ENCODE measurements around the gene C12orf56. TPM values are rescaled to one million over a fixed set of nuclear protein-coding genes. Genes with fewer than 3 reads are reported as not detected.

The C12orf56 gene
- total and polyA plus RNA-seq, 9 of the 15 experiments (the other 6 are each of a cell fraction or from before 2014, with no cell fraction given): 0.40 to 4.8 (median 1.2) TPM

DNA sequence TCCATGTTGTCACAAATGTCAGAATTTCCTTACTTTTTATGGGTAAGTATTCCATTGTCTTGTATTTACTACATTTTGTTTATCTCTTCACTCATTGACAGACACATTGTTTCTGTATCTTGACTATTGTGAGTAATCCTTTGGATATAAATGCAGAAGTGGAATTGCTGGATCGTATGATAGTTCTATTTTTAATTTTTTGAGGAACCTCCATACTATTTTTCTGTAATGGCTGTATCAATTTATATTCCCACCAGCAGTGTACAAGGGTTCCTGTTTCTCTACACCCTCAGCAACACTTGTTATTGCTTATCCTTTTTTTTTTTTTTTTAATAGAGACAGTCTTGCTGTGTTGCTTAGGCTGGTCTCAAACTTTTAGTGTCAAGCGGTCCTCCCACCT, 164.9 kb downstream of the C12orf56 start (continued):
- TF ChIP-seq CTBP1 (IDR thresholded peaks at IDR 0.05; ENCODE audit: borderline replicate concordance): no peak

DNA sequence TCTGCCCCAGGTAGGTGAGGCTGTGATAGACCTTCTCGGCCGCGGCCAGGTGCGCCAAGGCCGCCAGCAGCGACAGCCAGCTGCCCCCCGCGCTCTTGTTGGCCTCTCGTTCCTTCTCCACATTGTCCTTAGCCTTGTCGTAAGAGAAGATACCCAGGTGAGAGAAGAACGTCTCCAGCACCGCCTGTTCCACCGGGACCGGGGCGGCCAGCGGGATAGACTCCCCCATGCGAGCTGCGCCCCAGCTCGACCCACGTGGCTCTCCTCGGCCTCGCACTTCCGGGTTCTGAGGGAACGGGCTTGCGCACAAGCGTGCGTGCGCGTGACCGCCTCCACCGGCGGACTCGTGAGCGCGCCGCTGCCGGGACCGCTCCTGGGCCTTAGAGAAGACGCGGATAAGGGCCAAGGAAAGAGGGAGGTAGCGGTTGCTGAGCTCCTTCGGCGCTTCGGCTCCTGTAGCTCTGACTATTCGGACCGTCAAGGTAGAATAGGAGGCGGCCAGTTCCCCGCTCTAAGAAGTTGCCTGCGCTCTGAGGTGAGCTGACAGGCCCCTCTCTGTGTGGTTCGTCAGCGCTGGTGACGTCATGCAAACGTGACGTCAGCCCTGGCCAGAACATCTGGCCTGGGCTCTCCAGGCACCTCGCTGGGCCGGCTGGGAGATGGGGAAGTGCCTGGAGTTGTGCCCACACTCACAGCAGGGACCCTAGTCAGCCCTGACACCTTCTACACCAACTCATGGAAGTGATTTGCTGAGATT, 168.4 kb downstream of the C12orf56 start, which contains the start of gene KICS2:
TSS of gene KICS2 (minus strand) at position 288 of the 757 bp plus-strand sequence. CDS start at position 229, 59 bp downstream.
- peaks cover 0 to 2% of the 10 kb centered on the region in 2 experiments; a peak in 1 of 5 replicates for H3K27me3 ChIP-seq (ENCODE audit: control insufficient read depth in 2 of 2, insufficient read depth in 2 of 2, low read length in 2 of 2)
- DNase-seq (ENCODE audit: extremely low read depth in 1 of 4, low spot score in 3 of 4) (peak; percentile 92 to 96 (median 92)), FAIRE-seq (peak; percentile 87), ATAC-seq (peak; percentile 86)
- H3K27ac ChIP-seq (ENCODE audit: extremely low read depth, low read depth, low read length): peak within 1 kb of the TSS; percentile 77
- H3K9ac ChIP-seq (ENCODE audit: insufficient read depth in 1 of 2, low read depth in 2 of 2, low read length in 2 of 2): peak within 1 kb of the TSS; percentile 77 to 96
- H3K4me3 ChIP-seq: peak within 1 kb of the TSS; percentile 59
- peaks cover 26% of the 10 kb centered on the region for H3K79me2 ChIP-seq (ENCODE audit: control insufficient read depth, insufficient read depth, low read length)
- intact Hi-C loops (cut with micrococcal nuclease): no loop called here
- POLR2A ChIA-PET: interaction anchor here (0.9 to 1.2 kb wide), 2 partner anchors 23 to 182 kb away, joined by 3 to 4 read pairs; partner anchors contain the start of gene XPOT
- H3K9me3 ChIP-seq (replicated peaks; ENCODE audit: control insufficient read depth, insufficient read depth, low read depth, low read length): no peaks in the 10 kb centered on the region
- H3K4me1 ChIP-seq (replicated peaks in 1 of 2; ENCODE audit: control insufficient read depth in 2 of 2, insufficient read depth in 2 of 2, low read length in 2 of 2): peaks cover 8 to 11% of the 10 kb centered on the region in 2 experiments; a peak in 3 of 5 replicates
- in situ Hi-C loops (cut with MboI): no loop called here
- CTCF ChIA-PET (ENCODE audit: low intra/inter-chr PET ratio): no interaction called here
- no peaks in the 10 kb centered on the region for H3K36me3 ChIP-seq (ENCODE audit: control insufficient read depth, insufficient read depth, low read length)
- no peaks in the 10 kb centered on the region for H4K20me1 ChIP-seq (replicated peaks; ENCODE audit: control insufficient read depth, insufficient read depth, low read length)
- H3K4me2 ChIP-seq (ENCODE audit: insufficient read depth, low read length): peak within 1 kb of the TSS; percentile 80
- WGBS (ENCODE audit: insufficient coverage, low coverage, missing lambda C conversion rate): 2% methylated on average over 39 of the region's 56 CpGs
- H2AFZ ChIP-seq (ENCODE audit: low read depth, low read length): peak within 1 kb of the TSS; percentile 100
- no peaks in the 10 kb centered on the region for H3K9me1 ChIP-seq (ENCODE audit: control insufficient read depth, insufficient read depth, low read length)
- no TSS peak for BruUV-seq (replicated peaks)
- TF ChIP-seq IFI16 (CRISPR knock-in tag; IDR thresholded peaks at IDR 0.05): no peak
- peak; percentile 96 for TF ChIP-seq RBFOX2 (IDR thresholded peaks at IDR 0.05; ENCODE audit: low read depth, low read length)
- TF ChIP-seq PCBP1 (IDR thresholded peaks at IDR 0.05; ENCODE audit: low read depth, low read length, poor library complexity, severe bottlenecking): peak; percentile 61
- TF ChIP-seq, protein P1, sequence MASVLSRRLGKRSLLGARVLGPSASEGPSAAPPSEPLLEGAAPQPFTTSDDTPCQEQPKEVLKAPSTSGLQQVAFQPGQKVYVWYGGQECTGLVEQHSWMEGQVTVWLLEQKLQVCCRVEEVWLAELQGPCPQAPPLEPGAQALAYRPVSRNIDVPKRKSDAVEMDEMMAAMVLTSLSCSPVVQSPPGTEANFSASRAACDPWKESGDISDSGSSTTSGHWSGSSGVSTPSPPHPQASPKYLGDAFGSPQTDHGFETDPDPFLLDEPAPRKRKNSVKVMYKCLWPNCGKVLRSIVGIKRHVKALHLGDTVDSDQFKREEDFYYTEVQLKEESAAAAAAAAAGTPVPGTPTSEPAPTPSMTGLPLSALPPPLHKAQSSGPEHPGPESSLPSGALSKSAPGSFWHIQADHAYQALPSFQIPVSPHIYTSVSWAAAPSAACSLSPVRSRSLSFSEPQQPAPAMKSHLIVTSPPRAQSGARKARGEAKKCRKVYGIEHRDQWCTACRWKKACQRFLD (CRISPR knock-in tag; IDR thresholded peaks at IDR 0.05): peak; percentile 87; the same call in 1 of the 2 replicates
- TF ChIP-seq, protein P2, sequence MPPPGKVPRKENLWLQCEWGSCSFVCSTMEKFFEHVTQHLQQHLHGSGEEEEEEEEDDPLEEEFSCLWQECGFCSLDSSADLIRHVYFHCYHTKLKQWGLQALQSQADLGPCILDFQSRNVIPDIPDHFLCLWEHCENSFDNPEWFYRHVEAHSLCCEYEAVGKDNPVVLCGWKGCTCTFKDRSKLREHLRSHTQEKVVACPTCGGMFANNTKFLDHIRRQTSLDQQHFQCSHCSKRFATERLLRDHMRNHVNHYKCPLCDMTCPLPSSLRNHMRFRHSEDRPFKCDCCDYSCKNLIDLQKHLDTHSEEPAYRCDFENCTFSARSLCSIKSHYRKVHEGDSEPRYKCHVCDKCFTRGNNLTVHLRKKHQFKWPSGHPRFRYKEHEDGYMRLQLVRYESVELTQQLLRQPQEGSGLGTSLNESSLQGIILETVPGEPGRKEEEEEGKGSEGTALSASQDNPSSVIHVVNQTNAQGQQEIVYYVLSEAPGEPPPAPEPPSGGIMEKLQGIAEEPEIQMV (tag; conservative IDR thresholded peaks at IDR 0.05; ENCODE audit: low read depth): no peak
- TF ChIP-seq CHD2 (IDR thresholded peaks at IDR 0.05; ENCODE audit: low read depth, low read length): no peak
- no peak for TF ChIP-seq SRF (CRISPR knock-in tag; IDR thresholded peaks at IDR 0.05)
- no peak for TF ChIP-seq FOXJ2 (tag; IDR thresholded peaks at IDR 0.05)
- TF ChIP-seq ELF1 (tag; IDR thresholded peaks at IDR 0.05): peak; percentile 99
- TF ChIP-seq ZNF79 (CRISPR knock-in tag; IDR thresholded peaks at IDR 0.05; ENCODE audit: low read depth): 0 out of 2 replicates have a peak, but pooled peaks have one; percentile 28
- TF ChIP-seq NR2C2 (CRISPR knock-in tag; IDR thresholded peaks at IDR 0.05): 0 out of 2 replicates have a peak, but pooled peaks have one; percentile 26
- 0 out of 2 replicates have a peak, but pooled peaks have one; percentile 30 for TF ChIP-seq NR2C2 (tag; IDR thresholded peaks at IDR 0.05)
- TF ChIP-seq L3MBTL2 (IDR thresholded peaks at IDR 0.05): peak; percentile 90
- TF ChIP-seq, protein P3, sequence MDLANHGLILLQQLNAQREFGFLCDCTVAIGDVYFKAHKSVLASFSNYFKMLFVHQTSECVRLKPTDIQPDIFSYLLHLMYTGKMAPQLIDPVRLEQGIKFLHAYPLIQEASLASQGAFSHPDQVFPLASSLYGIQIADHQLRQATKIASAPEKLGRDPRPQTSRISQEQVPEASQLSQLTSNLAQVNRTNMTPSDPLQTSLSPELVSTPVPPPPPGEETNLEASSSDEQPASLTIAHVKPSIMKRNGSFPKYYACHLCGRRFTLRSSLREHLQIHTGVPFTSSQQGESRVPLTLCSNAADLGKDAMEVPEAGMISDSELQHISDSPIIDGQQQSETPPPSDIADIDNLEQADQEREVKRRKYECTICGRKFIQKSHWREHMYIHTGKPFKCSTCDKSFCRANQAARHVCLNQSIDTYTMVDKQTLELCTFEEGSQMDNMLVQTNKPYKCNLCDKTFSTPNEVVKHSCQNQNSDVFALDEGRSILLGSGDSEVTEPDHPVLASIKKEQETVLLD (IDR thresholded peaks at IDR 0.05): peak; percentile 93
- TF ChIP-seq CTBP1 (IDR thresholded peaks at IDR 0.05; ENCODE audit: borderline replicate concordance): peak; percentile 68; the same call in 1 of the 2 replicates
- peak; percentile 49; the same call in 1 of the 2 replicates for TF ChIP-seq FOXP1 (CRISPR knock-in tag; IDR thresholded peaks at IDR 0.05)

Data from K562 (cell line).